Measurements from ENCODE around the gene L2HGDH. TPM values are rescaled to one million over a fixed set of nuclear protein-coding genes. Genes with fewer than 3 reads are reported as not detected.
"Not testable (repeated sequence)": the region's sequence is repeated elsewhere in the genome, so short reads cannot be mapped to it uniquely, and the experiment has no call there.

Gene L2HGDH
- total RNA-seq, 4 donors from 2014 or later, result 0.80 to 73.3 (median 8.3) TPM

DNA sequence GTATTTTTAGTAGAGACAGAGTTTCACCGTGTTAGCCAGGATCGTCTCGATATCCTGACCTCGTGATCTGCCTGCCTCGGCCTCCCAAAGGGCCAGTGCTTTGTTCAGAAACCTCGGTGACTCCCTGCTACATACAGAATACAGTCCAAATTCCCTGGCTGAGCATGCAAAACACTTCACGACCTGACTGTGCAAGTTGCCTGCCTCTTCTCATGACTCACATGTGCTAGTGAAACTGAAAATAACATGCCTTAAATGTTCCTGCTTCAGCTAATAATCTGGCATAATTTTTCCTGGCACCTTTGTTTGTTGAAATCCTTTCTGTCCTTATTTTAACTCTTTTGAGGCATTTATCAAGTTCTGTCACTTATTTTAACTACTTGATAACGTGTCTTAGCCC is 8.3 kb upstream of the L2HGDH start:
- peaks cover 0 to 12% (median 2%) of the 10 kb centered on the region in 4 donors for H3K36me3 ChIP-seq
- H3K27ac ChIP-seq, result peak overlapping the region; percentile 74 to 81 (median 78)
- intact Hi-C loops (cut with DNase I; ENCODE audit: low total_unique reads) (loop anchor here (5.0 kb wide), 1 partner anchor 212 kb away; the partner anchor contains the start of gene MAP4K5), in situ Hi-C loops (cut with MboI; ENCODE audit: low pct_ligation_motif_present in 1 of 4, low pct_unique_long_range_greater_than_20kb in 1 of 4, low sequenced_read_pairs in 3 of 4) (loop anchor here (5.0 to 10.0 kb wide), 4 partner anchors 205 to 215 kb away; partner anchors contain the start of gene MAP4K5 (in 2 of the 4))
- TF ChIP-seq POLR2AphosphoS5 (IDR thresholded peaks at IDR 0.05), result peak in 1 of 3 donors; percentile 13
- TF ChIP-seq, protein P1, sequence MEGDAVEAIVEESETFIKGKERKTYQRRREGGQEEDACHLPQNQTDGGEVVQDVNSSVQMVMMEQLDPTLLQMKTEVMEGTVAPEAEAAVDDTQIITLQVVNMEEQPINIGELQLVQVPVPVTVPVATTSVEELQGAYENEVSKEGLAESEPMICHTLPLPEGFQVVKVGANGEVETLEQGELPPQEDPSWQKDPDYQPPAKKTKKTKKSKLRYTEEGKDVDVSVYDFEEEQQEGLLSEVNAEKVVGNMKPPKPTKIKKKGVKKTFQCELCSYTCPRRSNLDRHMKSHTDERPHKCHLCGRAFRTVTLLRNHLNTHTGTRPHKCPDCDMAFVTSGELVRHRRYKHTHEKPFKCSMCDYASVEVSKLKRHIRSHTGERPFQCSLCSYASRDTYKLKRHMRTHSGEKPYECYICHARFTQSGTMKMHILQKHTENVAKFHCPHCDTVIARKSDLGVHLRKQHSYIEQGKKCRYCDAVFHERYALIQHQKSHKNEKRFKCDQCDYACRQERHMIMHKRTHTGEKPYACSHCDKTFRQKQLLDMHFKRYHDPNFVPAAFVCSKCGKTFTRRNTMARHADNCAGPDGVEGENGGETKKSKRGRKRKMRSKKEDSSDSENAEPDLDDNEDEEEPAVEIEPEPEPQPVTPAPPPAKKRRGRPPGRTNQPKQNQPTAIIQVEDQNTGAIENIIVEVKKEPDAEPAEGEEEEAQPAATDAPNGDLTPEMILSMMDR (IDR thresholded peaks at IDR 0.05), result no peak
- no peaks in the 10 kb centered on the region for H3K9me3 ChIP-seq
- WGBS, 2 donors (ENCODE audit: low coverage in 1 of 2), result 47 to 56% methylated on average over 3 to 8 of the region's 8 CpGs
- peaks cover 7 to 21% (median 12%) of the 10 kb centered on the region in 4 donors for H3K4me1 ChIP-seq
- no peak for DNase-seq
- H3K4me3 ChIP-seq, result no peak overlapping the region
- no peaks in the 10 kb centered on the region for H3K27me3 ChIP-seq

DNA sequence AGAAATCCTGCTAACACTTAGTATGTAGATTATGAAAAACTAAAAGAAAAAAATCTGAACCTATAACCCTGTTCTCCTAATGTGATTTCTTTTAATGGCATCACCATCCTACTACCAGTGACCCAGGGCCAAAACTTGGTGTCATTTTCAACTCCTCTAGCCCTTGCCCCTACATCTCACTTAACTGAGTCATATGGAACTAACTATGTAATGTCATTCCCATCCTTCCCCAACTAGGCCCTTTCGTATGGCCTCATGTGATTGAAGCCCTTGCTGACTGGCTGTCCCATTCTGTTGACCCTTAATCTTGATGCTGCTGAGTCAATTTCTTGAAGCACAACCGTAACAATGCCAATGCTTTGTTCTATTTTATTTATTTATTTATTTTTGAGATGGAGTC is 7.7 kb upstream of the L2HGDH start:
- Histone ChIP-seq H3K36me3 (peaks cover 0 to 6% (median under 1%) of the 10 kb centered on the region in 4 donors), H3K4me3 (no peak overlapping the region), H3K9me3 (no peaks in the 10 kb centered on the region), H3K27me3 (no peaks in the 10 kb centered on the region), H3K4me1 (peaks cover 7 to 21% (median 12%) of the 10 kb centered on the region in 4 donors), H3K27ac (peak overlapping the region in 2 of 4 donors; percentile 79 to 81)
- 89 to 92% methylated on average over 2 of the region's 2 CpGs for WGBS, 2 donors (ENCODE audit: low coverage in 1 of 2)
- no peak for DNase-seq
- intact Hi-C loops (cut with DNase I; ENCODE audit: low total_unique reads), result loop anchor here (5.0 to 10.0 kb wide), 2 partner anchors 75 to 213 kb away; partner anchors contain the start of genes CDKL1 and MAP4K5
- TF ChIP-seq EP300 (IDR thresholded peaks at IDR 0.05; ENCODE audit: low read depth) (no peak), POLR2AphosphoS5 (IDR thresholded peaks at IDR 0.05) (no peak), POLR2A (IDR thresholded peaks at IDR 0.05) (no peak)
- TF ChIP-seq, protein P1 (IDR thresholded peaks at IDR 0.05), result no peak
- in situ Hi-C loops (cut with MboI; ENCODE audit: low pct_ligation_motif_present in 1 of 4, low pct_unique_long_range_greater_than_20kb in 1 of 4, low sequenced_read_pairs in 3 of 4), result loop anchor here (5.0 to 10.0 kb wide), 4 partner anchors 205 to 215 kb away; partner anchors contain the start of gene MAP4K5 (in 2 of the 4)

DNA sequence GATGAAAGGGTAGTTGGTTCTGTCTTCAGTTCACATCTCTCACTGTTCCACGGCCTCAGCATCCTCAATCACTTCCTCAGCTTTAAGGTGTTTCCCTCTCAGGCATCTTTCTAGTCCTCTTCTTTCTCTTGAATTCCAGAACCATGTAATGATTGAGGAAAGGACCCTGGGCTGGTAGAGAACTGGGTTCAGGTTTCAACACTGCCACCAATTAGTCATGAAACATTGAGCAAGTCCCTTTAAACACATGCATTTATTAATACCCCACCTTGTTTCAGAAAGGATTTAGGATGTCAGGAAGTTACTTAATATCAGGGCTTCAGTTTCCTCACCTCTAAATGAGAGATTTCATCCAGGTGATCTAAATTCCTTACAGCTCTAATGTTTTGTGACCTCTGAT is 7.3 kb upstream of the L2HGDH start:
- peaks cover 7 to 21% (median 12%) of the 10 kb centered on the region in 4 donors for H3K4me1 ChIP-seq
- intact Hi-C loops (cut with DNase I; ENCODE audit: low total_unique reads), result loop anchor here (10.0 kb wide), 1 partner anchor 76 kb away; the partner anchor contains the start of gene CDKL1
- 76 to 86% methylated on average over 1 of the region's 1 CpG for WGBS, 2 donors (ENCODE audit: low coverage in 1 of 2)
- DNase-seq, result no peak
- no peak for TF ChIP-seq EP300 (IDR thresholded peaks at IDR 0.05; ENCODE audit: low read depth)
- no peak for TF ChIP-seq POLR2AphosphoS5 (IDR thresholded peaks at IDR 0.05)
- TF ChIP-seq, protein P1 (IDR thresholded peaks at IDR 0.05), result no peak
- TF ChIP-seq POLR2A (IDR thresholded peaks at IDR 0.05), result no peak
- no peaks in the 10 kb centered on the region for H3K9me3 ChIP-seq
- in situ Hi-C loops (cut with MboI; ENCODE audit: low pct_ligation_motif_present in 1 of 4, low pct_unique_long_range_greater_than_20kb in 1 of 4, low sequenced_read_pairs in 3 of 4), result no loop called here
- peaks cover 0 to 2% (median 0%) of the 10 kb centered on the region in 4 donors for H3K36me3 ChIP-seq
- H3K4me3 ChIP-seq, result no peak overlapping the region
- H3K27ac ChIP-seq, result no peak overlapping the region
- no peaks in the 10 kb centered on the region for H3K27me3 ChIP-seq

- in situ Hi-C loops (cut with MboI; ENCODE audit: low pct_ligation_motif_present in 1 of 4, low pct_unique_long_range_greater_than_20kb in 1 of 4, low sequenced_read_pairs in 3 of 4), result no loop called here
- WGBS, 2 donors (ENCODE audit: low coverage in 1 of 2), result 48 to 53% methylated on average over 4 of the region's 4 CpGs
Measured at GRCh38 chr14:50318031-50318626, 6.1 kb upstream of the L2HGDH start.

DNA sequence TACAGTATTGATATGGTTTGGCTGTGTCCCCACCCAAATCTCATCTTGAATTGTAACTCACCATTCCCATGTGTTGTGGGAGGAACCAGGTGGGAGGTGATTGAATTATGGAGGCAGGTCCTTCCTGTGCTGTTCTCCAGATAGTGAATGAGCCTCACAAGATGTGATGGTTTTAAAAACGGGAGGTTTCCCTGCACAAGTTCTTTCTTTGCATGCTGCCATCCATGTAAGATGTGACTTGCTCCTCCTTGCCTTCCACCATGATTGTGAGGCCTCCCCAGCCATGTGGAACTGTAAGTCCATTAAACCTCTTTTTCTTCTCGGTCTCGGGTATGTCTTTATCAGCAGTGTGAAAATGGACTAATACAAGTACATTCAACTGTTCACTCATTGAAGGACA is 2.1 kb upstream of the L2HGDH start:
- H3K36me3 ChIP-seq; H3K9me3 ChIP-seq; DNase-seq; in situ Hi-C loops (cut with MboI; ENCODE audit: low pct_ligation_motif_present in 1 of 4, low pct_unique_long_range_greater_than_20kb in 1 of 4, low sequenced_read_pairs in 3 of 4); H3K27me3 ChIP-seq; H3K4me3 ChIP-seq; H3K27ac ChIP-seq: not testable (repeated sequence)
- WGBS, 2 donors (ENCODE audit: low coverage in 1 of 2), result 95 to 100% methylated on average over 2 to 3 of the region's 3 CpGs
- H3K4me1 ChIP-seq, result peaks cover 6 to 20% (median 13%) of the 10 kb centered on the region in 4 donors
- intact Hi-C loops (cut with DNase I; ENCODE audit: low total_unique reads), result loop anchor here (10.0 kb wide), 1 partner anchor 81 kb away; the partner anchor contains the start of gene CDKL1

More at GRCh38 chr14:50318031-50318626, 6.1 kb upstream of the L2HGDH start:
- Histone ChIP-seq H3K4me1 (peaks cover 12 to 27% (median 15%) of the 10 kb centered on the region in 4 donors), H3K27me3 (no peaks in the 10 kb centered on the region), H3K9me3 (no peaks in the 10 kb centered on the region), H3K36me3 (no peaks in the 10 kb centered on the region), H3K4me3 (no peak overlapping the region), H3K27ac (no peak overlapping the region)
- DNase-seq, result no peak
- TF ChIP-seq, protein P1 (IDR thresholded peaks at IDR 0.05), result peak; percentile 52 to 75 (median 62)
- TF ChIP-seq POLR2A (IDR thresholded peaks at IDR 0.05) (no peak), POLR2AphosphoS5 (IDR thresholded peaks at IDR 0.05) (no peak)
- intact Hi-C loops (cut with DNase I; ENCODE audit: low total_unique reads), result loop anchor here (10.0 kb wide), 1 partner anchor 77 kb away; the partner anchor contains the start of gene CDKL1
